Measurements from ENCODE around the gene TLR9.
A peak's percentile ranks its signal among the peaks of the same experiment; 100 is the strongest.

The TLR9 gene

DNA sequence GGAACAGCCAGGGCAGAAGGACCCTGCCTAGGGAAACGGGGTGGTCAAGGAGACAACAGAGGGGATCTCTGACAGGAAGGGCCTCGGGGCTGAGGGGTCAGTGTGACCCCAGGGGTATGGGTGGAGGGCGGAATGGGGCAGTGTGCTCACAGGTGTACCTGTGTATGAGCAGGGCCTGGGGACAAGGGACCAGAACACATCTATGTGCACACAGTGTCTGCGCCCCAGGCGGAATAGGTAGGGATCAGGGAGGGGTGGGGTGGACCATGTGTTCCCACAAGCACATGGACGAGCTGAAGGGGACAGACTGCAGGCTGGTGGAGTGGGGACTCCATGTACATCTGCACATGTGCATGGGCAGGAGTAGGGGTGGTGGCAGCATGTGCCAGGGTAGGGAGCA lies 5.0 kb upstream of the TLR9 start:
- DNase-seq = no peak

DNA sequence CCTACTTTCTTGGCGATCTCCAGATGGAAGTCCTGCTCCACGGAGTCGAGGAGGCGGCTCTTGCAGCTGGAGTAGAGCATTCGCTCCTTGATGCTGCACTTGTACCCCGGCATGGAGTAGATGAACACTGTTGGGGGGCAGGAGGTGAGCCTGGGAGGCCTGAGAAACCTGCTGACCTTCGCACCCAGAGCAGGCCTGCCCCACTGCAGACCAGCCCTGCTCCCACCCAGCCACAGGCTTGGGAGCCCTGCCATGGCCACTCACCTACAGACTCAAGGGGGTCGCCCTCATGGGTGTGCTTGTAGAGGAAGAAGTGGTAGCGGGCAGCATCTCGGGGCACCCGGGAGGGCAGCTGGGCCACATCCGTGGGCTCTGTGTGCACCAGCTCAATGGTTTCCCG lies 4.2 kb upstream of the TLR9 start:
- DNase-seq = no peak

DNA sequence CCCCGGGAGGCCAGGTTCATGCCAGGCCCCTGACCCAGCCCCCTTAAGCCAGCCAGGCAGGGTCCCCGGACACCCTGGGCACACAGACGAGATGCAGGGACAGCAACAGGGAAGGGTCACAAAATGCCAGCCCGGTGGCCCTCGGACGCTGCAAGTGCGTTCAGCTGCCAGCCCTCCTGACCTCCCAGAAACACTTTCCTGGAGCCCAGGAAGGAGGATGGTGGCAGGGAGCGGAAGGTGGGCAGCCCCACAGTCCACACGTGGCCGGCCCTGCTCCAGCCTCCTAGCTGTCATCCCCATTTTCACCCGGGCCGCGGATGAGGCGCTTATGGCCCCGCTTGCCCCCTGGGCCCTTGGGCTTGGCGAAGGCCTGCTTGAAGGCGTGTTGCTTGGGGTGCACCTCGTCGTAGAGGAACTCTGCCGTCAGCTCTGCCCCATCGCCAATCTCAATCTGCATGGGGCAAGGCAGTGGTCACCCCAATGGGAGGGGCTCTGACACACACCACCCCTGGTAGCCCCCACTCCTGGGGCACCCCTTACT lies 3.4 kb upstream of the TLR9 start:
- DNase-seq = no peak

DNA sequence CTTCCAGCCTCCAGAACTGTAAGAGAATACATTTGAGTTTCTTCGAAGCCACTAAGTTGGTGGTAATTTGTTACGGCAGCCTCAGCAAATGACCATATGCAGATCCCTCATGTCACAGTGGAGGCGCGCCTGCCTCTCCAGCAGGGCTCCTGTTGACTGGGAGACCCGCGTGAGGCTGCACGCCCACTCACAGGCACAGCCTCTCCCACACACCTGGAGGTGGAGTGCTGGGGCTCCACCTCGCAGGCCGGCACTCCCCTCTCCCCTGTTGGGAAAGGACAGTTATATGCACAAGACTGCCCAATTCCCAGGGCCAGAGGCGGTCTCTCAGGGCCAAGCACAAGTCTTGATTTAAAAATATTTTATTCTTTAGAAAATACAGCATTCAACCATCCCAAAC lies 2.8 kb upstream of the TLR9 start:
- no peak for DNase-seq

DNA sequence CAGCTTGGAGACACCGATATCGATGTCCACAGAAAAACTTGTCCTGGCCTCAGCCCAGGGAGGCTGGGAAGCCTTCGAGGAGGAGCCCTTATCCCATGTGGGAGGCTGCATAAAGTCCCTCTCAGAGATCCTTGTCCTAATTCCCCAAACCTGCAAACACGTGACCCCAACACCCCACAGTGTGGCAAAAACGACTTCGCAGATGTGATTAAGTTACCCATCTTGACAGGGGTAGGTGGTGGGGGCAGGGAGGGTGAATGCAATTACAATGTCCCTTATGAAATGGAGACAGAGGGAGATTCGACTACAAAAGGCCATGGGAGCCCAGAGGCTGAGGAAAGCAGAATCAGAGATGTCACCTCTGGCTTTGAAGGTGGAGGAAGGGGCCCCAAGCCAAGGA lies 2.3 kb upstream of the TLR9 start:
- DNase-seq = no peak

DNA sequence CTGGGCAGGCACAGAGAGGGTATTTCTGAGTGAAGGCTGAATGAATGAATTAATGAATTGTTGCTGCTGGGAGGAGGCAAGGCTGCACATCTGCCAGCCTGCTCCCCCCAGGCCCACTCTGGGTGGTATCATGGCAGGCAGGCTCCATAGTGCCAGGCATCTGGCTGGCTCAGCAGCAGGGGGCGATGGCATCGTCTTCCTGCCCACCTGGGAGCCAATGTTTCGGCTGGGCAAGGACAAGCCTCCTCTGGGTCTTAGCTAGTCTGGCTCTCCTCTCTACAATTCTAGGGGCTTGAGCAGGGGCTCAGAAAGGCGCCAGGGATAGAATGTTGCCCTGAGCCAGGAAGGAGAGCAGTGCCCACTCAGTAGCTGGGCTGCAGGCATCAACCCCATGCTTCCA lies 1.7 kb upstream of the TLR9 start:
- DNase-seq = no peak

DNA sequence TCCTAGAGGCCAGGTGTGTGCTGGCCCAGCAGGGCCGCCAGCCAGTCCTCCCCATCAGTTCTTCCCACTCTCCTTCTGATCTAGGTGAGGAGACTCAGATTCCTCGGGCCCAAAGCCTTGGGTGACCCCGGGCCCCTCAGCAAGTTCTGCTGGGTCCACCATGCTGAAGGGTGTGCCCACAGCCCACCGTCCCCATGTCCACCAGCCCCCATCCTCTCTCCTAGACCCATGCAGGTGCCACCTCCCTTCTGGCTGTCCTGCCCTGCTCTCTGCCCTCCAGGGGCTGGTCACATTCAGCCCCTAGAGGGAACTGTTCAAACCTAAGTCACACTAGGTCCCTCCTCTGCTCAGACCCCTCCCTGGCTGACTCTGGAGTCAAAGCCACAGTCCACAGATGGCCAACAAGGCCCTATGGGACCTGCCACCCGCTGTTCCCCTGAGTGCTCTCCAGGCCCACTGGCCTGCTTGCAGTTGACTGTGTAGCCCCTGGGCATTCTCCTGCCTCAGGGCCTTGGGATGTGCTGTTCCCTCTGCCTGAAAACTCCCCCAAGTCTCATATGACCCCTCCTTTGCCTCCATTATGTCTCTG lies 878 bp upstream of the TLR9 start:
- DNase-seq = no peak

DNA sequence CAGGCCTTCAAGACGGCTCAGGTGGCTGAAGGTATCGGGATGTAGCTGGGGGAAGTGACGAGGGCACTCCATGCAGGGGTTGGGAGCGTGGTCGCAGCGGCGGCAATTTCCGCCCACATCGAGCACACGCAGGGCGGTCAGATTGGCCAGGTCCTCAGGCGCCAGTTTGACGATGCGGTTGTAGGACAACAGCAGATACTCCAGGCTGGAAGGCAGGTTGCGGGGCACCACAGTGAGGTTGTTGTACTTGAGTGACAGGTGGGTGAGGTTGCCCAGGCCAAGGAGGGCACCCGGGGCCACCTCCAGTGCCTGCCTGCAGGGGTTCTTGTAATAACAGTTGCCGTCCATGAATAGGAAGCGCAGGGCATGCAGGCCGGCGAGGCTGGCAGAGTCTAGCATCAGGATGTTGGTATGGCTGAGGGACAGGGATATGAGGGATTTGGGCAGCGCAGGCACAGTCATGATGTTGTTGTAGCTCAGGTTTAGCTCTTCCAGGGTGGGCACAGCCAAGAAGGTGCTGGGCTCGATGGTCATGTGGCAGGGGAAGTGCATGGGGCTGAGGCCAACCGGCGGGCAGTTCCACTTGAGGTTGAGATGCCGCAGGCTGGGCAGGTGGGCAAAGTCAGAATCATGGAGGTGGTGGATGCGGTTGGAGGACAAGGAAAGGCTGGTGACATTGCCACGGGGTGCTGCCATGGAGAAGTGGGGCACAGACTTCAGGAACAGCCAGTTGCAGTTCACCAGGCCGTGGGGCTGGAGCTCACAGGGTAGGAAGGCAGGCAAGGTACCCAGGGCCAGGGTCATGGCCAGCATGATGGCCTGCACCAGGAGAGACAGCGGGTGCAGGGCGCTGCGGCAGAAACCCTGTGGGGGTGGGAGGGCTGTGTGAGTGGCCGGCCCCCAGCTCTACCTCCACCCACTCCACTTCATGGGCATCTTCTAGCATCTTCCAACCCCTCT lies 1.7 kb downstream of the TLR9 start:
- DNase-seq = no peak

DNA sequence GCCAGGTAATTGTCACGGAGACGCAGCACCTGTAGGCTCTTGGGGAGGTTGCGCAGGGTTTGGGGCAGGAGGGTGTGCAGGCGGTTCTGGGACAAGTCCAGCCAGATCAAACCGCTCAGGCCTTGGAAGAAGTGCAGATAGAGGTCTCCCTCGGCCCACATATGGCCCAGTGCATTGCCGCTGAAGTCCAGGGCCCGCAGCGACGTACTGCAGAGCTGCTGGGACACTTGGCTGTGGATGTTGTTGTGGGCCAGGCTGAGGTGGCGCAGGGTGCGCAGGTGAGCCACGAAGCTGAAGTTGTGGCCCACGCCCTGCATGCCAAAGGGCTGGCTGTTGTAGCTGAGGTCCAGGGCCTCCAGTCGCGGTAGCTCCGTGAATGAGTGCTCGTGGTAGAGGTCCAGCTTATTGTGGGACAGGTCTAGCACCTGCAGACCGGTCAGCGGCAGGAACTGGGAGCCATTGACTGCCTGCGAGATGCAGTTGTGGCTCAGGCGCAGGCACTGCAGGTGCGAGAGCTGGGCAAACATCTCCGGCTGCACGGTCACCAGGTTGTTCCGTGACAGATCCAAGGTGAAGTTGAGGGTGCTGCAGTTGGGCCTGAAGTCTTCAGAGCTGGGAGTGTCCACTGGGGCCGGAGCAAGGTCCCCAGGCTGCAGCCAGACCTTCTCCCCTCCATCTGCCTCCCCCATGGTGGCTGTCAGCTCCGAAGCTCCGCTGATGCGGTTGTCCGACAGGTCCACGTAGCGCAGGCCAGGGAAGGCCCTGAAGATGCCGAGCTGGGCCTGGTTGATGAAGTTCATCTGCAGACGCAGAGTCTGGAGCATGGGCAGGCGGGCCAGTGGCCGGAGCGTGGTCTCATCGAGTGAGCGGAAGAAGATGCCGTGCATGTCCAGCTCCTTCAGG lies 2.9 kb downstream of the TLR9 start:
- DNase-seq = no peak

DNA sequence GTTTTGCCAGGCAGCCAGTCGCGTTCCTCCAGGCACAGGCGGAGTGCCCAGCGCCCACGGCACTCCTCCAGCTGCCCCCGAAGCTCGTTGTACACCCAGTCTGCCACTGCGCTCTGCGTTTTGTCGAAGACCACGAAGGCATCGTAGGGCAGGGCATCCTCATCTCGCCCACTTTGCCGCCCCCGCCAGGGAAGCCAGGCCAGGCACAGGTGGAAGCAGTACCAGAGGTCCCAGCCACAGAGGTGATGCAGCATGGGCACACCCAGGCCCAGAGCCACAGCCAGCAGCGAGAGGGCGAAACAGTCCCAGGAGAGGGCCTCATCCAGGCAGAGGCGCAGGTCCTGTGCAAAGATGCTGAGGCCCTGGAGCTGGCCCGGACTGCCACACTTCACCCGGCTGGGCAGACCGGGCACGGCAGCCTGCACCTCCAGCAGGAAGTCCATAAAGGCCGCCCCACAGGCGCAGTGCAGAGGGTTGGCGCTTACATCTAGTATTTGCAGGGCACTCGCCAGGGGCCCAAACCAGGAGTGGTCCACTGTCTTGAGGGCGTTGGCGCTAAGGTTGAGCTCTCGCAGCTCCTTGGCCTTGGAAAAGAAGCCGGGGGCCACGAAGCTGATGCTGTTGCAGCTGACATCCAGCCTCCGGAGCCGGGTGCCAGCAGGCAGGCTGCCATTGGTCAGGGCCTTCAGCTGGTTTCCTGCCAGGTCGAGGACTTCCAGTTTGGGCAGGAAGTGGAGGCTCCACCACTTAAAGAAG lies 3.7 kb downstream of the TLR9 start:
- DNase-seq = no peak

DNA sequence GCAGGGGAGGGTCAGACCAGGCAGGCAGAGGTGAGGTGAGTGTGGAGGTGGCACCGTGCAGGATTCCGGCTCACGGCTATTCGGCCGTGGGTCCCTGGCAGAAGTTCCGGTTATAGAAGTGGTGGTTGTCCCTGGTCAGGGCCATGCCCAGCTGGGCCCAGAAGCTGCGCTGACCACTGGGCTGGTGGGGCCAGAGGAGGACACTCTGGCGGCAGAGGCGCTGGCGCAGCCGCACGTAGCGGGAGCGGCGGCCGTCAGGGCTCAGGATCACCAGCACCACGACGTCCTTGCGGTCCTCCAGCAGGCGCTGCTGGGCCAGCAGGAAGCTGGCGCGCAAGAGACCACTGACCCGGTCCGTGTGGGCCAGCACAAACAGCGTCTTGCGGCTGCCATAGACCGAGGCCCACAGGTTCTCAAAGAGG lies 4.3 kb downstream of the TLR9 start:
- DNase-seq = no peak

DNA sequence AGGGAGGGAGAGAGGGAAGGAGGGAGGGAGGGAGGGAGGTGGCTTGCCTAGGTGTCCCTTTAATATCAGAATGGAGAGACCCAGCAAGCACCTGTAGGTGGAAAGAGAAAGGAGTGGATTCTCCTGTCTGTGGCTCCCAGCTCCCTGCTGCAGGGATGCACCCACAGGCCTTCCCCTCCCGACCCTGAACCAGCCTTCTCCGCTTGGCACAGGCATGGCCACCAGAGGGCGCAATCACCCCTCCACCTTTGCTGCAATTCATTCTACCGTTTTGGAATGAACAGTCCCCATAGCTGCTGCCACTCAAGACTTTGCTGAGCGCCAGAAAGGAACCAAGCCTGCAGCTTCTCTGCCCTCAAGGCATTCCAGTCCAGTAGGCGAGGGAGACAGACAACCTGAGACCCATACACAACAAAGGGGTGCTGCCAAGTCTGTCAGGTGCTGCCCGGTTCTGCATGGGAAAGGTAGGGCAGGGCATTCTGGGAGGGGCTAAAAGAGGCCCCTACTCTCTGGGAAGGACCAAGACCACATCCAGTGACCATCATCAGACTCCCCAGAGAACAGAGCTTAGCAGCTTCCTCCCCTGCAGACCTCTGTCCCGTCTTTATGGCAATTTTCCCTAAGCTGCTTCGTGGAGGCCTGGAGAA lies 4.9 kb downstream of the TLR9 start:
- peak; percentile 54 for DNase-seq

DNA sequence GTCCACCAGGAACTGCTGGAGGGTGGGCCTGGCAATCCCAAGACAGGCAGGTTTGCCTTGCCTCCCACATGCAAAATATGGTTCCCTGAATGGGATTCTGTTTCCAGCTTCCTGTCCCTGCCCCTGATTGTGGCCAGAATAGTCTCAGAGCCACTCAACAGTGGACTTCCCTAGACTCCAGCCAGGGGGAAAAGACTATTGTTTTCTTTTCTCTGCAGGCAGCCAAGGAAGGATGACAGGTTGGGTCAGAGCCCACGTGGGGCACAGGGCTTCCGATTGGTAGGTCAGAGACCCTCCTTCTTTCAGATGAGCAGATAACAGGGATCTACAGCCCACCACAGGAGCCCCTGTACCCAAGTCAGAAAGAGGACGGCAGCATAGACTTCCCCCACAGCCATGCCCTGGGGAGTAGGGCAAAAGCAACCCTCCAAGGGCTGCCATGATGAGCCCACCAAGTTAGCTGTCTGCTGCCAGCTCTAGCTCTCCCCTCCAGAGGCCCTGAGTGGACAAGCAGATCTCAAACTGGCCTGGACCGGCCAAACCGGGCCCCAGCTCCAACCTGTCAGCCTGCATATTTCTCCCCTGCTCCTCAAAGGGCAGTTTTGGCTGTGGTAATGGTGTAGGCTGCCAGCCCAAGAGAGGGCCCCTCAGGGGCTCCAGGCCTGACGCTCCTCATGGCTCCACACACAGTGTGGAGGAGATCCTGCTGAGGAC lies 6.4 kb downstream of the TLR9 start:
- peak; percentile 19 for DNase-seq

DNA sequence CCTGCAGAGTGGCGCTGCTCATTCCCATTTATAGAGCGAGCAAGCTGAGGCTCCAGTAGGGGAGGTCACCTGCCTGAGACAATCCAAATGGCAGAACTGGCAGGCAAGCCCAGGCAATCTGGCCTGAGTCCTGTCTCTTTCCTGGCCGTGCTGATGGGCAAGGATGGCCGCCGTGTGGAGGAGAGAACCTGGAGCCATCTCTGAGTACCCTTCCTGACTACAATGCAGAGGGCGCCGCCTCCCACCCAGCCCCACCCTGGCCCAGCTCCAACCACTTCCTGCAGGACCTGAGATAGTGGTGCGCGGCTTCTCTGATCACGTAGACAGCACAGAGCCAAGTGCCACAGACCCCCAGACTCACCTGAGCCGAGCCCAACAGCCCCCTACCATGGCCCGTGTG lies 7.0 kb downstream of the TLR9 start:
- no peak for DNase-seq

DNA sequence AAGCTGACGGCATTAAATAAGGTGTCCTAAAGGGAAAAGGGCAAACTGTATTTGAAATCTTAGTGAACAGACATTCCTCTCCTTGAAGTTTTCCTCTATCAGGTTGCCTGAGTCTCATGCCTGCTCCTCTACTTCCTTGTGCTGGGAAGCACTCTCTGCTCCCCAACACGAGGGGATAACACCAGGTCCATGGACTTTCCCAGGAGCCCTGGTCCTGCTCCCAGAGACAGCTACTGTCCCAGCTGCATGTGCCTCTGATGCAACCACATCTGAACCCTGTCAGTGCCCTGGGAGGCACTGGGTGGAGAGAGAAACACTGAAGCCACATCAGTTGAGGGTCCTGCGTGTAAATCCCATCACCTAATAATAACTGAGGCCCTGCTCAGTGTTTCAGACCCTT lies 7.4 kb downstream of the TLR9 start:
- DNase-seq = no peak

DNA sequence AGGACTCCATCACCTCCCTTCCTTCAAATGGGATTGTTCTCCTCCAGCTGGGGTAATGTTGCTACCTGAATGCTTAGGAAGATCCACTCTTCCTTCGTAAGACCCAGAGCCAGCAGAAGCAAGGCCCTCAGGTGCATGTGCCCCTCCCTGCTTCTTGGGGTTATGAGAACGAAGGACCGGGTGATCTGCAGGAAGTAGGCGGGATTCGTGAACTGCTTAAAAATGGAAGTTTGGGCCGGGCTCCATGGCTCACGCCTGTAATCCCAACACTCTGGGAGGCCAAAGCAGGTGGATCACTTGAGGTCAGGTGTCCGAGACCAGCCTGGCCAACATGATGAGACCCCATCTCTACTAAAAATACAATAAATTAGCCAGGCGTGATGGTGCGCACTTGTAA lies 8.0 kb downstream of the TLR9 start:
- no peak for DNase-seq

DNA sequence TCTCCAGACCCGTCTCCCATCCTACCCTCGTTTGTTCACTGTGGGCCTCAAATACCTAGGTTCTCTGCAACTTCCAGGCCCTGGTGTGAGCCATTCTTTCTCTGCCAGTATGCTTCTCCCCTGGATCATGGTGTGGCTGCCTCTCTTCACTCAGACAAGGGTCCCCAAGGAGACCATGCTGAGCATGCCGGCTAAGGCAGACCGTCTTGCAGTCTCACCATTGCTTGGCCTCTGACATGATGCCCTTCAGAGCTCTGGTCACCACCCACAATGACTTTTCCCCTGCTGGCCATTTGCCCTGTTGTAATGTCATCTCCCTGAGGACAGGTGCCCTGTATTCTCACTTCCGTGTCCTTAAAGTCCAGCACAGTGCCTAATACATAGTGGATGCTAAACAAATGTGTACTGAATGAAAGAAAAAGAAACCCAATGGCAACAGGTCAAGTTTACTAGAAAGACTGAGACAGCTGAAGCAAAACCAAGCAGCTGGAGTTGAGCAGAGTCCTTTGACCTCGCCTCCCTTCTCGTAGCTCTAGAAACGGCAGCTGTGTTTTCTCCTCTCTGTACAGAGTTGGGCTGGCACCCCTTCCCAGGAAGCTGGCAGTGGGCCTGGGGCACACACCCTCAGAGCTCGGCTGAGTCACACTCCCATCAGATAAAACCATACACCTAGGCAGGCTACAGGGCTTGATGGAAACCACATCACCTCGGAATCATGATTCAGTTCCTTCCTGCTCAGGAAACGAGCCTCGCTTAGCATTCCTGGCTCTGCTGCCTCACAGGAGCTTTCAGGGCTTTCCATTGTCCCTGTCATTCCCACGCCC lies 8.6 kb downstream of the TLR9 start:
- DNase-seq = no peak

DNA sequence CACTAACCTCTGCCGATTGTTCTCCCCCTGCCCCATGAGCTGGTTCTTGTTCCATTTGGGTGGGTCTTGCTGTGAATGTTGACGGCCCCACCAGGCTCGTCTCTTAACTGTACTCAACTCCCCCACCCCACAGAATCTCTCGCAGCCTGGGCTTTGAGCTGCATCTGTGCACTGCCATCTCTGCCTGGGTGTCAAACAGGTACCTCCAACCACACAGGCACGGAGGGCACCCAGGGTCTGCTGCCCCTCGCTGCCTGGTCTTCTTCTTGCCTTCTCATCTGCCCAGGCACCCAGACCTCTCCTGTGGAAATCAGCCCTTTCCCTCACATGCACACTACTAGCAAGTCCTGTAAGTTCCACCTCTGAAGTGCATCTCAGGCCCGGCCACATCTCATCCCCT lies 10.1 kb downstream of the TLR9 start:
- DNase-seq = no peak

DNA sequence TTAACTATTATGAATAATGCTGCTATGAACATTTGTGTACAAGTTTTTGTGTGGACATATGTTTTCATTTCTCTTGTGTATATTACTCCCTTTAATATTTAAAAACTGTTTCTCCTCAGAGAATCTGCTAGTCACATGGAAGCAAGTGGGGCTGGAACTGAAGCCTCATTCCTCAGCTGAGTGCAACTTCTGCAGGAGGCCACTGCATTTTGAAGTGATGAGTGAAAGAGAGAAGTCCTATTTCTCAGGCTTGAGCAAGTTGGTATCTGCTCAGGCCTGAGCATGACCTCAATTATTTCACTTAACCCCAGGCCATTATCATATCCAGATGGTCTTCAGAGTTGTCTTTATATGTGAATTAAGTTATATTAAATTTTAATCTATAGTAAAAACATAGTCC lies 11.5 kb downstream of the TLR9 start:
- no peak for DNase-seq

DNA sequence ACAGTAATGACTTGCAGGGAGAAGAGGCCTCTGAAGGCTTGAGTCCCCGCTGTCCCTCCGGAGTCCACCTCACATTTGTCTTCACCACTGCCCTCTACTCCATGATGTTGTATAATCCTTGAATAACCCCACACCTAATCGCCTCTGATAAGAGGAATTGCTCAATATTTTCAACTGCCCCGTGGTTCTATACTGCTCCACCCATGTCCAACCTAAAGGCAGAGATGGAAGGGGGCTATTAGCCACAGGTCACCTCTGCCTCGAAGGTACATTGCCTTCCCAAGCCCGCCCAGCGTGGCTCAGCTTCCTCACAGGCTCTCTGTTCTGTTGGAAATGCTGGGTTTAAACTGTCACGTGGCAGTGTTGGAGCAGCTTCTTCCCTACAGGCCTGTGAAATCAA lies 12.4 kb downstream of the TLR9 start:
- no peak for DNase-seq

Data from NCI-H146 (cell line).